ENCODE measurements around the gene GALNT9. TPM values are rescaled to one million over a fixed set of nuclear protein-coding genes. Genes with fewer than 3 reads are reported as not detected.

GALNT9 gene
- total RNA-seq, 6 experiments from 2014 or later: not detected

- TF ChIP-seq, protein P1, sequence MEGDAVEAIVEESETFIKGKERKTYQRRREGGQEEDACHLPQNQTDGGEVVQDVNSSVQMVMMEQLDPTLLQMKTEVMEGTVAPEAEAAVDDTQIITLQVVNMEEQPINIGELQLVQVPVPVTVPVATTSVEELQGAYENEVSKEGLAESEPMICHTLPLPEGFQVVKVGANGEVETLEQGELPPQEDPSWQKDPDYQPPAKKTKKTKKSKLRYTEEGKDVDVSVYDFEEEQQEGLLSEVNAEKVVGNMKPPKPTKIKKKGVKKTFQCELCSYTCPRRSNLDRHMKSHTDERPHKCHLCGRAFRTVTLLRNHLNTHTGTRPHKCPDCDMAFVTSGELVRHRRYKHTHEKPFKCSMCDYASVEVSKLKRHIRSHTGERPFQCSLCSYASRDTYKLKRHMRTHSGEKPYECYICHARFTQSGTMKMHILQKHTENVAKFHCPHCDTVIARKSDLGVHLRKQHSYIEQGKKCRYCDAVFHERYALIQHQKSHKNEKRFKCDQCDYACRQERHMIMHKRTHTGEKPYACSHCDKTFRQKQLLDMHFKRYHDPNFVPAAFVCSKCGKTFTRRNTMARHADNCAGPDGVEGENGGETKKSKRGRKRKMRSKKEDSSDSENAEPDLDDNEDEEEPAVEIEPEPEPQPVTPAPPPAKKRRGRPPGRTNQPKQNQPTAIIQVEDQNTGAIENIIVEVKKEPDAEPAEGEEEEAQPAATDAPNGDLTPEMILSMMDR (IDR thresholded peaks at IDR 0.05): no peak
- no peak for DNase-seq
- Mint-ChIP-seq H3K27me3 (ENCODE audit: insufficient read depth) (peaks cover 8% of the 10 kb centered on the region), H3K4me1 (ENCODE audit: low read depth) (no peaks in the 10 kb centered on the region), H3K9me3 (no peaks in the 10 kb centered on the region; the same call in 1 of the 2 replicates), H3K27ac (no peak overlapping the region), H3K4me3 (no peak overlapping the region), H3K36me3 (ENCODE audit: low read depth) (no peaks in the 10 kb centered on the region)
These were observed 47.1 kb downstream of the GALNT9 start for GRCh38 chr12:132282031-132282949.

- Mint-ChIP-seq H3K36me3 (ENCODE audit: low read depth) (no peaks in the 10 kb centered on the region), H3K27me3 (ENCODE audit: insufficient read depth) (peaks cover 16% of the 10 kb centered on the region), H3K9me3 (no peaks in the 10 kb centered on the region), H3K4me3 (no peak overlapping the region), H3K27ac (no peak overlapping the region), H3K4me1 (ENCODE audit: low read depth) (no peaks in the 10 kb centered on the region)
- DNase-seq: no peak
- TF ChIP-seq, protein P1 (IDR thresholded peaks at IDR 0.05): no peak
These were observed 48.4 kb downstream of the GALNT9 start for GRCh38 chr12:132281038-132281437.

DNA sequence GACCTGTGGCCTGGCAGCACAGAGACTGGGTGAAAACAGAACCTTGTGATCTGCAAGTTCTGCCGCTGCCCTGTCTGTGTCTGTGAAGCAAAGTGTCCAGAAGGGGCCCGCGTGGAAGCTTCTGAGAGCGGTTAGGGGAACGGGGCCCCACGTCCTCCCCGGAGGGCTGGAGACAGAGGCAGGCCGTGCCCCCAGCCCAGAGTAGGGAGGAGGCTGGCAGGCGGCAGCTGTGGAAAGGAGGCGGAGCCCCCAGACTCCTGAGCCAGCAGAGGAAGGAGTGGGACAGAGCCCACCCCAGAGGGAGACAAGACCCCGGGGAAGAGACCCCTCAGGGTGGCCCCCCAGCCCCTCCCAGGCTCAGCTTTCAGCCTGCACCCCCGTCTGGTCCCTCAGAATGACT, 49.0 kb downstream of the GALNT9 start:
- H3K36me3 Mint-ChIP-seq (ENCODE audit: low read depth): no peaks in the 10 kb centered on the region
- no peaks in the 10 kb centered on the region for H3K9me3 Mint-ChIP-seq
- H3K27me3 Mint-ChIP-seq (ENCODE audit: insufficient read depth): peaks cover 16% of the 10 kb centered on the region
- TF ChIP-seq, protein P1 (IDR thresholded peaks at IDR 0.05): no peak
- DNase-seq: no peak
- H3K4me1 Mint-ChIP-seq (ENCODE audit: low read depth): no peaks in the 10 kb centered on the region; the same call in 1 of the 2 replicates
- H3K4me3 Mint-ChIP-seq: no peak overlapping the region
- H3K27ac Mint-ChIP-seq: no peak overlapping the region

- Mint-ChIP-seq H3K27ac (no peak overlapping the region), H3K36me3 (ENCODE audit: low read depth) (no peaks in the 10 kb centered on the region), H3K4me3 (no peak overlapping the region), H3K4me1 (ENCODE audit: low read depth) (peaks cover 4% of the 10 kb centered on the region; the same call in 1 of the 2 replicates), H3K9me3 (no peaks in the 10 kb centered on the region), H3K27me3 (ENCODE audit: insufficient read depth) (peaks cover 18% of the 10 kb centered on the region)
- no peak for DNase-seq
- TF ChIP-seq, protein P1 (IDR thresholded peaks at IDR 0.05): no peak
These were observed 49.5 kb downstream of the GALNT9 start for GRCh38 chr12:132279930-132280329.

- TF ChIP-seq, protein P1 (IDR thresholded peaks at IDR 0.05): no peak
- no peak for DNase-seq
- Mint-ChIP-seq H3K9me3 (no peaks in the 10 kb centered on the region), H3K27me3 (ENCODE audit: insufficient read depth) (peaks cover 23% of the 10 kb centered on the region), H3K4me3 (no peak overlapping the region), H3K36me3 (ENCODE audit: low read depth) (no peaks in the 10 kb centered on the region), H3K27ac (no peak overlapping the region), H3K4me1 (ENCODE audit: low read depth) (peaks cover 6% of the 10 kb centered on the region; the same call in 1 of the 2 replicates)
These were observed 50.1 kb downstream of the GALNT9 start for GRCh38 chr12:132279184-132279889.
